C4-2B (cell line): ENCODE data around the gene PIKFYVE.
"Not testable (repeated sequence)": the region's sequence is repeated elsewhere in the genome, so short reads cannot be mapped to it uniquely, and the experiment has no call there.

Experiments
- H3K27ac ChIP-seq: fragments of 450-650 bp; 2 replicates; pipeline ENCODE4 v1.5.1; 2017
- ZFX ChIP-seq: fragments of 450-650 bp; IDR thresholded peaks from 2 replicates; pipeline ENCODE4 v1.6.1; 2017
- TF ChIP-seq, protein P1 (sequence below): fragments of 450-650 bp; conservative IDR thresholded peaks from 2 replicates; pipeline ENCODE4 v1.5.1; 2017; ENCODE audit warnings: mild to moderate bottlenecking

PIKFYVE gene

GRCh38 chr2:208366215-208367127 lies 100.4 kb downstream of the PIKFYVE start:
- no peak overlapping the region for H3K27ac ChIP-seq
- TF ChIP-seq, protein P1, sequence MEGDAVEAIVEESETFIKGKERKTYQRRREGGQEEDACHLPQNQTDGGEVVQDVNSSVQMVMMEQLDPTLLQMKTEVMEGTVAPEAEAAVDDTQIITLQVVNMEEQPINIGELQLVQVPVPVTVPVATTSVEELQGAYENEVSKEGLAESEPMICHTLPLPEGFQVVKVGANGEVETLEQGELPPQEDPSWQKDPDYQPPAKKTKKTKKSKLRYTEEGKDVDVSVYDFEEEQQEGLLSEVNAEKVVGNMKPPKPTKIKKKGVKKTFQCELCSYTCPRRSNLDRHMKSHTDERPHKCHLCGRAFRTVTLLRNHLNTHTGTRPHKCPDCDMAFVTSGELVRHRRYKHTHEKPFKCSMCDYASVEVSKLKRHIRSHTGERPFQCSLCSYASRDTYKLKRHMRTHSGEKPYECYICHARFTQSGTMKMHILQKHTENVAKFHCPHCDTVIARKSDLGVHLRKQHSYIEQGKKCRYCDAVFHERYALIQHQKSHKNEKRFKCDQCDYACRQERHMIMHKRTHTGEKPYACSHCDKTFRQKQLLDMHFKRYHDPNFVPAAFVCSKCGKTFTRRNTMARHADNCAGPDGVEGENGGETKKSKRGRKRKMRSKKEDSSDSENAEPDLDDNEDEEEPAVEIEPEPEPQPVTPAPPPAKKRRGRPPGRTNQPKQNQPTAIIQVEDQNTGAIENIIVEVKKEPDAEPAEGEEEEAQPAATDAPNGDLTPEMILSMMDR: no peak
- TF ChIP-seq ZFX: no peak

DNA sequence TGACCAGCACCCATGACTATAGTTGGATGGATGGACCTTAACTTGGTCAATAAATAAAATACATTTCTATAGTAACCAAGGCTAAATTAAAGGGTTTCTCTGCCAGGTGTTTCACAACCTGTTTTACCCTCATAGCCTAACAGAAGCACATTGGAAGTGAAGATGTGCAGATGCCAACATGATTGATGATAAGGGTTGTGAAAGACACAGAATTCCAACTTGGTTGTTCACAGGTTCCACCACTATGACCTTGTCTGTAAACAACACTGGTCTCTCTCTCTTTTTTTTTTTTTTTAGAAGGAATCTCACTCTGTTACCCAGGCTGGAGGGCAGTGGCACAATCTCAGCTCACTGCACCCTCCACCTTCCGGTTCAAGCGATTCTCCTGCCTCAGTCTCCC lies 103.0 kb downstream of the PIKFYVE start:
- TF ChIP-seq, protein P1: no peak
- no peak for TF ChIP-seq ZFX
- H3K27ac ChIP-seq: no peak overlapping the region

GRCh38 chr2:208370881-208371633 lies 105.0 kb downstream of the PIKFYVE start:
- H3K27ac ChIP-seq: no peak overlapping the region
- TF ChIP-seq, protein P1: no peak
- no peak for TF ChIP-seq ZFX

- no peak for TF ChIP-seq ZFX
- TF ChIP-seq, protein P1: no peak
These were observed 105.5 kb downstream of the PIKFYVE start for GRCh38 chr2:208371634-208371935.

DNA sequence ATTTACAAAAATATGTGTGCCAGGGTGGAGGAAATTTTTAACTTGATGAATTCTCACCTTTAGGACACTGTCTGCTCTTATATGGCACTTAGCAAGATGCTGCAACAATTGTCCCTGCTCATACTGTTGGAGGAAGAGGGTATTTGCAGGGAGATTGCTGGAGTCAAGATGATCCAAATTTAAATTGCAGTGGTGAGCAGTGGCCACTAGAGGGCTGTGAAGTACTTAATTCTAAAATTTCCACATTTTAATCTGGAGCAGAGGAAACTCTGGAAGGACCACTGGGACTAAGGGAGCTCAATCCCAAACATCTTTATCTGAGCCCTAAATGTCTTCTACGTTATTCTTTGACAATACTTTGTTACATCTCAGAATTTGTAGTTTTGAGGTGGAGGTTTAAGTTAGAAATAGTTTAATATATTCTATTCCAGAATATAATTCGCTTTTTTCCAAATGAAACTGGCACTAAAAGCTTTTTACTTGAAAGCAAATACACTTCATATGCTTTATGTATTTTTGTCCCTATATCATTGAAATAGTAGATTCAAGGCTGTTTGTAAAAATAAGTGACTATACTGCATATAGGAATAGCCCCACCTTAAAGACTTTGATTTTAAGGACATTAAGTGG lies 107.5 kb downstream of the PIKFYVE start:
- TF ChIP-seq, protein P1: peak; percentile 88
- TF ChIP-seq ZFX: no peak
- no peak overlapping the region for H3K27ac ChIP-seq

More at GRCh38 chr2:208371634-208371935, 105.5 kb downstream of the PIKFYVE start:
- no peak overlapping the region for H3K27ac ChIP-seq

DNA sequence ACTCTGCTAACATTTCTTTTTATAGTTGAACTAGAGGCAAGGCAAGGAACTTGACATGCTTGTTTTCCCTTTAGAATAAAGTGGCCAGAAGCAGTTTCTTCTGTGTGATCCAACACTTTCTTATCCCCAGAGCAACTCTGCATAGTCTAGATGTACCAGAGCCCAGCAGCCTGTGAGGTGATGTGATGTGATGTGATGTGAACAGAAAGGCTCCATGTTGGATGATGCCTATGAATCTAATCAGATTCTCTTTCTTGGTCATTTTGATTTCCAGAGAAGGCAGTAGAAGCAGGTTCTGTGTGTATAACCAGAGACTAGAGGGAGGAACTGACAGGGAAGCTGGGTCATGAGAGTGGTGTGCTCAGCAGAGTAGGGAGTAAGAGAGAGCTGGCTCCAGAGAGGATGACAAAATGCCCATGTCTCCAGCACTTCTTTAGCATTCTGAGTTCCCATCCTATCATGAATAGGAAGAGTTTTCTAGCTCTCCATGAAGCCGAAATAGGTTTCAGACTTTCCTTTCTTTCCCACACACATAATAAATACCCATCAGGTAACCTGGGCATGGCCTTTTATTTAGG lies 109.5 kb downstream of the PIKFYVE start:
- TF ChIP-seq ZFX: no peak
- TF ChIP-seq, protein P1: no peak

DNA sequence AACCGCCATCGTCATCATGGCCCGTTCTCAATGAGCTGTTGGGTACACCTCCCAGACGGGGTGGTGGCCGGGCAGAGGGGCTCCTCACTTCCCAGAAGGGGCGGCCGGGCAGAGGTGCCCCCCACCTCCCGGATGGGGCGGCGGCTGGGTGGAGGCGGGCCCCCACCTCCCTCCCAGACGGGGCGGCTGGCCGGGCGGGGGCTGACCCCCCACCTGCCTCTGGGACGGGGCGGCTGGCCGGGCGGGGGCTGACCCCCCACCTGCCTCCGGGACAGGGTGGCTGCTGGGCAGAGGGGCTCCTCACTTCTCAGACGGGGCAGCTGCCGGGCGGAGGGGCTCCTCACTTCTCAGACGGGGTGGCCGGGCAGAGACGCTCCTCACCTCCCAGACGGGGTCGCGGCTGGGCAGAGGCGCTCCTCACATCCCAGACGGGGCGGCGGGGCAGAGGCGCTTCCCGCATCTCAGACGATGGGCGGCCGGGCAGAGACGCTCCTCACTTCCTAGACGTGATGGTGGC lies 111.3 kb downstream of the PIKFYVE start:
- not testable (repeated sequence) for H3K27ac ChIP-seq

More for the DNA sequence above, 109.5 kb downstream of the PIKFYVE start:
- H3K27ac ChIP-seq: no peak overlapping the region
